ENCODE results near the gene OR2T29. TPM values are rescaled to one million over a fixed set of nuclear protein-coding genes. Genes with fewer than 3 reads are reported as not detected.

OR2T29 gene
- total and polyA plus RNA-seq, 2 of the 8 experiments (the other 6 are each of a cell fraction or from before 2014, with no cell fraction given), result not detected

DNA sequence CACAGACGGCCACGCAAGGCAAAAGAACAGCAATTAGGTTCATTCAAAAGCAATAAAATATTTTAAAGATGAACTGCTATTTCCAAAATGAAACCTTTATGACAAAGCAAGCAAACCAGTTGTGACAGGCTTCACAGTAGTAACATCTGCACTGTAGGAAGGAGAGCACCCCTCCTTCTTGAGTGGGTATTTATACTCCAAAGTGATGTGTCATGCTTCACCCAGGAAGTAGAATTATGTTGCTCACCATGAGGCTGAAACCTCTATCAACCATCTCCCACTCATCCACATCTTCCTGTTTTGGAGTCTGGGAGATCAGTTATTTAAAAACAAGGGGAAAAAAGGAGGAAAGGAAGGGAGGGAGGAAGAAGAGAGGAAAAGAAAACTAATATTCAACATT is 34.0 kb upstream of the OR2T29 start (continued):
- TF ChIP-seq CBX8 (IDR thresholded peaks at IDR 0.05; ENCODE audit: borderline replicate concordance, low read depth, low read length), result no peak
